GM18861 (cell line): ENCODE measurements around the gene SYT8.
"Not testable (repeated sequence)": the region's sequence is repeated elsewhere in the genome, so short reads cannot be mapped to it uniquely, and the experiment has no call there.

ENCODE experiments used
- ATAC-seq: cut with Tn5 transposase; IDR thresholded peaks from one replicate; pipeline ENCODE4 v1.9.1; 2021; ENCODE audit not compliant: unreplicated experiment

SYT8 gene

GRCh38 chr11:1883346-1884302 is 48.8 kb downstream of the SYT8 start:
- ATAC-seq, result no peak

- ATAC-seq, result no peak
Observed at GRCh38 chr11:1884303-1884700, 49.5 kb downstream of the SYT8 start.

GRCh38 chr11:1886551-1886950 is 51.8 kb downstream of the SYT8 start:
- not testable (repeated sequence) for ATAC-seq
